ENCODE results near the gene GCC2.

The GCC2 gene

DNA sequence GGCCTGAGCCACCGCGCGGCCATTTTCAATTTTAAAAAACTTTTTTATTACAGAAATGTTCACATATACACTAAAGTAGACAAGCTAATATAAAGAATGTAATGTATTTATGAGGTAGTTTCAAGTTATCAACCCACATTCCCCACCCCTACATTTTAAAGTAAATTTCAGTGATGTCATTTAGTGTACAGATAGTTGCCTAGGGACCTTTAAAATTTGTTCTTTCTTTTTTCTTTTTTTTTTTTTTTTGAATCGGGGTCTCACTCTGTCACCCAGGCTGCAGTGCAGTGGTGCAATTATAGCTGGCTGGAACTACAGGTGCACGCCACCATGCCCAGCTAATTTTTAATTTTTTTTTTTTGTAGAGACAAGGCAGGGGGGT lies 82.7 kb downstream of the GCC2 start:
- TF ChIP-seq, protein P1, sequence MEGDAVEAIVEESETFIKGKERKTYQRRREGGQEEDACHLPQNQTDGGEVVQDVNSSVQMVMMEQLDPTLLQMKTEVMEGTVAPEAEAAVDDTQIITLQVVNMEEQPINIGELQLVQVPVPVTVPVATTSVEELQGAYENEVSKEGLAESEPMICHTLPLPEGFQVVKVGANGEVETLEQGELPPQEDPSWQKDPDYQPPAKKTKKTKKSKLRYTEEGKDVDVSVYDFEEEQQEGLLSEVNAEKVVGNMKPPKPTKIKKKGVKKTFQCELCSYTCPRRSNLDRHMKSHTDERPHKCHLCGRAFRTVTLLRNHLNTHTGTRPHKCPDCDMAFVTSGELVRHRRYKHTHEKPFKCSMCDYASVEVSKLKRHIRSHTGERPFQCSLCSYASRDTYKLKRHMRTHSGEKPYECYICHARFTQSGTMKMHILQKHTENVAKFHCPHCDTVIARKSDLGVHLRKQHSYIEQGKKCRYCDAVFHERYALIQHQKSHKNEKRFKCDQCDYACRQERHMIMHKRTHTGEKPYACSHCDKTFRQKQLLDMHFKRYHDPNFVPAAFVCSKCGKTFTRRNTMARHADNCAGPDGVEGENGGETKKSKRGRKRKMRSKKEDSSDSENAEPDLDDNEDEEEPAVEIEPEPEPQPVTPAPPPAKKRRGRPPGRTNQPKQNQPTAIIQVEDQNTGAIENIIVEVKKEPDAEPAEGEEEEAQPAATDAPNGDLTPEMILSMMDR (conservative IDR thresholded peaks at IDR 0.05; ENCODE audit: low read depth, low read length), result no peak
- DNase-seq (ENCODE audit: low read depth), result no peak
- H3K4me3 ChIP-seq (ENCODE audit: low read depth, low read length), result no peak overlapping the region

DNA sequence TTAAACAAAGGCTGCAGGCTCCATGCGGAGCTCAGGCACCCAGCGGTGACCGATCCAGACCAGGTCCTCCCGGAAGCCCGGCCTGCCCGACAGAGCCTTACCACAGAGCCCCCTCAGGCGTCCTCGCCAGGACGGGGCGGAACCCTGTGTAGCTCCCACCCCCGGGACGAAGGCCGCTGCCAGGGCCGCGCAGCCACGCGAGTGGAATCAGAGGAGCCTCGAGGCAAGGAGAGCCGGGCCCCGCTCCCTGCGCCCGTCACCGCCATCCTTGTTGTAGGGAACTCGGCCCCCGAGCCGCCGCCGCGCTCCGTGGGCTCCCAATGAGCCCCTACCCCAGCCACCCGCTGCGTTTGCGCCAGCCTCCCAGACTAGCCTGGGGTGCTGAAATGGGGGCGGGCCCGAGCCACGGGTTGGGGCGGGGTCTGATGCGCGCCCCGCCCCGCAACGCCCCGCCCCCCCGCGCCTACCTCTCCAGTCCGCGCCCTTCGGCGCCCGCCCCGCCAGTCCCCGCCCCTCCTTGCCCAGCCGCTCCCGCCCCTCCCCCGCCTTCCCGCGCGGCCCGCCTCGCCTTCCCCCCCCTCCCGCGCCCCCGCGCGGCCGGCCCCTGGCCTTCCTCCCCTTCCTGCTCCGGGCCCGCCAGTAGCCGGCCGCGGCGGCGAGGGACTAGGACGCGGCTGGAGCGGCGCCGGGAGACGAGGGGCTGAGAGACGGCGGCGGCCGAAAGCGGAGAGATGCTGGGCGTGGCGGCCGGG lies 85.0 kb downstream of the GCC2 start, which contains the start of gene LIMS1:
LIMS1 (plus strand) TSS at position 639 of the 752 bp plus-strand sequence; CDS start at position 732, 93 bp downstream.
- peak; percentile 91 for DNase-seq (ENCODE audit: low read depth)
- TF ChIP-seq, protein P1 (conservative IDR thresholded peaks at IDR 0.05; ENCODE audit: low read depth, low read length), result no peak
- H3K4me3 ChIP-seq (ENCODE audit: low read depth, low read length), result peak within 1 kb of the TSS; percentile 69

DNA sequence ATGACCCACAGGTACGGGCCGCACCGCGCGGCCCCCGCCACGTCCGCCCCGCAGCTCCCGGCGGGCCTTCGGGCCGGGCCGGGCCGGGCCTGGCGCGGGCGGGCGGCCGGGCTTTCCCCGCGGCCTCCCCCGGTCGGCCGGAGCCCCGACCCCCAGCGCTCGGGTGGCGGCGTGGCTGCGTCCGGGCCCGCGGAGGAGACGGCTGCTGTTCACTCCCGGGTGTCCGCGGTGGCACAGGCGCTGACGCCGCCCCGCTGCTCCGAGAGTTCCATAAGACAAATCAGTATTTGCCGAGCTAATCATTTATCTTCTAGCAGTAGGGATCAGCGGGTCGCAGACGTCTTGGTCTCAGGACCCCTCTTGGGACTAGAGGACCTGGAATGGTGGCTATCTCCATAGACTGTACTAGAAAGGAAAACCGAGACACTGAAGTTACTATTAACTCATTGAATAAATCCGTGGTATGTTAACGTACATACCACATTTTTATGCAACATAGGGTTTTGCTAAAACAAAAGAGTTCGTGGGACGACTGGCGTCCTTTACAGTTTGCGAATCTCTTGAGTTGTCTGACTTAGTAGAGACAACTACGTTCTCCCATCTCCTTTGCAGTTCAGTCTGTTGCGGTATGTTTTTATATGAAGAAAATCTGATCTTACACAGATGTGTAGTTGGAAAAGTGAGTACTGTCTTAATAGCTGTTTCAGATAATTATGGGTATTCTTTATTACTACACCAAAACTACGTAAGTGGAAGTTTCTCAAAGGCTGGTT lies 85.8 kb downstream of the GCC2 start:
- peak; percentile 55 for DNase-seq (ENCODE audit: low read depth)
- H3K4me3 ChIP-seq (ENCODE audit: low read depth, low read length), result peak overlapping the region; percentile 60
- TF ChIP-seq, protein P1 (conservative IDR thresholded peaks at IDR 0.05; ENCODE audit: low read depth, low read length), result no peak

DNA sequence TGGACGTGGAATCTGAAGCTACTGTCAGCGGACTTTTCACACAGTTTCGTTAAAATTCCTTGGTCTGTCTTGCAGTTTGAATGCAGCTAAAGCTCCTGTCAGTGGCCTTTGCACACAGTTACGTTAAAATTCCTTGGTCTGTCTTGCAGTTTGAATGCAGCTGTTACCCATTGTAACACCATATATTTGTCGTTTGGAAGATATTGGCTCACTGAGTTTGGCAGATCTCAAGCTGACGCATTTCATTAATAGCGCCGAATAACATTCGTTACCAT lies 86.3 kb downstream of the GCC2 start:
- peak overlapping the region; percentile 60 for H3K4me3 ChIP-seq (ENCODE audit: low read depth, low read length)
- TF ChIP-seq, protein P1 (conservative IDR thresholded peaks at IDR 0.05; ENCODE audit: low read depth, low read length), result no peak
- peak; percentile 64 for DNase-seq (ENCODE audit: low read depth)

DNA sequence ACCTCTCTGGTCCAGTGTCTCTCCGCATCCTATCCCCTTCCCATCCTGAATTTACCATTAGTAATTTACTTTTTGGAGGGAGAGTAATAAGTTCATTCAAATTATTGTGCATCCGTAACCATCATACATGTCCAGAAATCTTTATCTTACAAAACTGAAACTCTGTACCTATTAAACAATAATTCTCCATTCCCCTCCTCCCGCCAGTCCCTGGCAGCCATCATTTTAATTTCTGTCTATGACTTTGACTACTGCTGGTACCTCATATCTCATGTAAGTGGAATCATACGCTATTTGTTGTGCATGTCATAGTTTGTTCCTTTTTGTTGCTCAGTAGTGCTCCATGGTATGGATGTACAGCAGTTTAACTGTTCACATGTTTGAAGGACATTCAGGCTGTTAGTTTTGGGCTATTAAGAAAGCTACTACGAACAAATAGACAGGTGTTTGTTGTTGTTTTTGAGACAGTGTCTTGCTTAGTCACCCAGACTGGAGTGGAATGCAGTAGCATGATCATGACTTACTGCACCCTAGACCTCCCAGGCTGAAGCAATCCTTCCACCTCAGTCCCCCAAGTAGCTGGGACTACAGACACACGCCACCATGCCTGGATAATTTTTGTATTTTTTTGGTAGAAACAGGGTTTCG lies 87.3 kb downstream of the GCC2 start:
- peak; percentile 69 for DNase-seq (ENCODE audit: low read depth)
- peak overlapping the region; percentile 60 for H3K4me3 ChIP-seq (ENCODE audit: low read depth, low read length)
- TF ChIP-seq, protein P1 (conservative IDR thresholded peaks at IDR 0.05; ENCODE audit: low read depth, low read length), result no peak

DNA sequence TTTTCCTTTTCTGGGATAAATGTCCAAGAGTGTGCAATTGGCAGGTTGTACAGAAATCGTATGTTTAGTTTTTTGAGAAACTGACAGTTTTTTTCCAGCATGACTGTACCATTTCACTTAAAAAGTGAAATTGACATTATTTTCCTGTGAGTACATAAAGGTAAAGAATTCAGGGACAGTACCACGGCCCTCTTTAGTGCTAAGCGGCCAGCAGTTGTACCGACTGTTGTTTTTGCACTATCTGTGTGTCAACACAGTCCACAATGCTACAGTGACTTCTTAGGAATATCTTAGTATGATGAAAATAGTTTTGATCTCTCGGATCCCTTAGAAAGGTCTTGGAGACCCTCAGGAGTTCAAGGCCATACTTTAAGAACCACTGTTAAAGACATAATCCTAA lies 87.9 kb downstream of the GCC2 start:
- no peak overlapping the region for H3K4me3 ChIP-seq (ENCODE audit: low read depth, low read length)
- TF ChIP-seq, protein P1 (conservative IDR thresholded peaks at IDR 0.05; ENCODE audit: low read depth, low read length), result no peak

More for the DNA sequence above, 87.9 kb downstream of the GCC2 start:
- no peak for DNase-seq (ENCODE audit: low read depth)
